Measurements from ENCODE around the gene GSAP. TPM values are rescaled to one million over a fixed set of nuclear protein-coding genes. Genes with fewer than 3 reads are reported as not detected.
"Not testable (repeated sequence)": the region's sequence is repeated elsewhere in the genome, so short reads cannot be mapped to it uniquely, and the experiment has no call there.

The GSAP gene
- total RNA-seq, 2 experiments from 2014 or later = 5.9 to 6.6 TPM

DNA sequence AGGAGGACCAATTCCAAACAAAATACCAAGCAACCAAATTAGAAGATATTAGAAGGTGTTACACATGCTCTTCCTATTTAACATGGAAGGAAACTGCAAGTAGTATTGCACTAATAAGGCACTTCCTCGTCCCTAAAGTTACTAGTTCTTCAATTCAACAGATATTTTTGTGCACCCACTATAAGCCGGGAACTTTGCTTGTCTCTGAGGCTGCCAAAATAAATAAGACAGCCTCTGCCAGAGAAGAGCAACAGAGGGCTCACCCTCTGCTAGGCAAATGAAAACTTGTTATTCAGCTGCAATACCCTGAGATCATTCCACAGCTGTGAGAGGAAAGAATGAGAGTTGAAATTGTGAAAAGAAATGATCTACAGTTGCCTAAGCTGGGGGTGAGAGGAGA lies 37.4 kb upstream of the GSAP start:
- H3K27me3 Mint-ChIP-seq = no peaks in the 10 kb centered on the region
- no peaks in the 10 kb centered on the region for H3K4me1 Mint-ChIP-seq
- CTCF ChIA-PET = interaction anchor here (0.6 kb wide), 1 partner anchor 49 kb away, joined by 3 read pairs; no protein-coding TSS in a partner anchor
- H3K27ac Mint-ChIP-seq = no peak overlapping the region
- no peak for DNase-seq
- no peaks in the 10 kb centered on the region for H3K9me3 Mint-ChIP-seq
- no peak overlapping the region for H3K4me3 Mint-ChIP-seq
- POLR2A ChIA-PET = no interaction called here
- no peaks in the 10 kb centered on the region for H3K36me3 Mint-ChIP-seq (ENCODE audit: low read depth)

DNA sequence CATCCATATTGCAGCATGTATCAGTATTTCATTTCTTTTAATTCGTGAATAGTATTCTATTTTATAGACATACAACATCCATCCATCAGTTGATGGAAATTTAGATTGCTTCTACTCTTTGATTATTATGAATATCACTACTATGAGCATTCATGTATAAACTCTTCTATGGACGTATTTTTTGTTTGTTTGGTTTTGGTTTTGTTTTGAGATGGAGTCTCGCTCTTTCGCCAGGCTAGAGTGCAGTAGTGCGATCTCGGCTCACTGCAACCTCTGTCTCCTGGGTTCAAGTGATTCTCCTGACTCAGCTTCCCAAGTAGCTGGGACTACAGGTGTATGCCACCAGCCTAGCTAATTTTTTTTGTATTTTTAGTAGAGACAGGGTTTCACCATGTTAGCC lies 35.8 kb upstream of the GSAP start:
- H3K27me3 Mint-ChIP-seq; H3K4me1 Mint-ChIP-seq; H3K36me3 Mint-ChIP-seq (ENCODE audit: low read depth); H3K9me3 Mint-ChIP-seq; POLR2A ChIA-PET; H3K27ac Mint-ChIP-seq; DNase-seq; CTCF ChIA-PET; H3K4me3 Mint-ChIP-seq: not testable (repeated sequence)

DNA sequence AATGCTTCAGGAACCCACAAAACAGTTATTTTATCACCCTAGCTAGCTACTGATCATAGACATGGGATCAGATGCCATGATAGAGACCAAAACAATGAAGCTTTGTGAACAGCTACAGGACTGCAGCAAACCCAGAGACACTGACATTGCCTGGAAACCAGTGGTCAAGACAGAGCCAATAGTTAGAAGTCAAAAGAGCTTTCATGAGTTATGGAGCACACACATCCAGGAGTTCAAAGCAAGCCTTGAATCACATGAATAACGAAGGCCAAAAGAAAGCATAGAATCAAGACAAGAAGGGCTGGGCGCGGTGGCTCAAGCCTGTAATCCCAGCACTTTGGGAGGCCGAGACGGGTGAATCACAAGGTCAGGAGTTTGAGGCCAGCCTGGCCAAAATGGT lies 34.5 kb upstream of the GSAP start:
- no peak overlapping the region for H3K4me3 Mint-ChIP-seq
- H3K4me1 Mint-ChIP-seq = peaks cover 4% of the 10 kb centered on the region
- DNase-seq = no peak
- ChIA-PET POLR2A (no interaction called here), CTCF (no interaction called here)
- no peak overlapping the region for H3K27ac Mint-ChIP-seq
- no peaks in the 10 kb centered on the region for H3K36me3 Mint-ChIP-seq (ENCODE audit: low read depth)
- H3K27me3 Mint-ChIP-seq = peaks cover 5% of the 10 kb centered on the region
- H3K9me3 Mint-ChIP-seq = no peaks in the 10 kb centered on the region

DNA sequence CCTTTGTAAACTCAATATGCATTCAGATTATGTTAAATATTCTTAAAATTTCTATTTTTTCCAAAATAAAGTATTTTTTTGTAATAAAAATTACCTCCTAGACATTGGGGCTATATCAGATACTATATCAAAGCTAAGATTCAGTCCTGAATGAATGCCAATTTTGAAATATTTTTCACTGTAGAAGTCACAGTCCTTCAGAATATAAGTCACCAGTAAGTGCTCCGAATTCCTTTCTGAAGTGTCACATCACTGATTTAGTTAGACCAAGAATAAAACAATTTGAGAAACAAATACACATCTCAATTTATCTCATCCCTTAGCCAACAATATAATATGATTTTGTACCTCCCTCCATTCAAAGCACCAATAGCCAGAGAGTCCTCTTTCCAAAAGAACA lies 33.9 kb upstream of the GSAP start:
- no peaks in the 10 kb centered on the region for H3K36me3 Mint-ChIP-seq (ENCODE audit: low read depth)
- H3K4me3 Mint-ChIP-seq = no peak overlapping the region
- H3K9me3 Mint-ChIP-seq = no peaks in the 10 kb centered on the region
- ChIA-PET CTCF (no interaction called here), POLR2A (no interaction called here)
- H3K4me1 Mint-ChIP-seq = peaks cover 4% of the 10 kb centered on the region
- no peak overlapping the region for H3K27ac Mint-ChIP-seq
- peaks cover 5% of the 10 kb centered on the region for H3K27me3 Mint-ChIP-seq
- no peak for DNase-seq

DNA sequence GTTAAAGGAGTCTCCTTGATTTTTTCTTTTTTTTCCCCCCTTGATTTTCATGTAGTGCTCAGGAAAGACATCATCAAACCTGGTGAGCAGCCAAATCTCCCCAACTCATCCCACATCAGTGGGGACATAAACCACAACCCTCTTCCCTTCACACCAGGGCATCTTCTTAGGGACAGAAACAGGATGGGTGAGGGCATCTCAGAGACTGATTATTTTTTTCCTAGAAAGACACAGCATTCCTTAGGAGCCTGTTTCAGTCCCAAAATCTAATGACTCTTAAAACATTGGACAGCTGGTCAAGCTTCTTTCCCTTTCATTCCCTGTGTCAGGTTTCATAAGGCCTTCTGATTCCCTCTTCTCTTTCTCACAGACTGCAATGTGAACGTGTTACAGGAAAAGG lies 31.5 kb upstream of the GSAP start:
- Mint-ChIP-seq H3K4me1 (peaks cover 7% of the 10 kb centered on the region), H3K36me3 (ENCODE audit: low read depth) (no peaks in the 10 kb centered on the region), H3K27me3 (peaks cover 5% of the 10 kb centered on the region), H3K4me3 (no peak overlapping the region), H3K27ac (no peak overlapping the region), H3K9me3 (no peaks in the 10 kb centered on the region)
- POLR2A ChIA-PET = no interaction called here
- DNase-seq = no peak
- CTCF ChIA-PET = no interaction called here

DNA sequence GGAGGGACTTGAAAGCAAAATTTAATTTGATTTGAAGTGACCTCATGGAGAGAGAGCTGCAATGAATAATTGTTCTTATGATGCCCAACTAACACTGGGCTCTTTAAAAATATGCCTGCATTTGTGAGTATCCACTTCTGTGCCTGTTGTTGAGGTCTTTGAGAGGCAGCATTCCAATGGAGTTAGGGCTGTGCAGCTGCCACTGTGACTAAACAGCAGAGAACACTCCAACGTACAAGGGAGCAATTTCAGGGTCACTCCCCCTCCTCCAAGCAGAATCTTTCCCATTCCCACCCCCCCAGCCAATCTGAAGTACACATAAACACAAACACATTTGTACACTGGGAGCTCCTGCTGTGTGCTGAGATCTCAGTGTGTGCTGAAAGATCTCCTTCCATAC lies 28.0 kb upstream of the GSAP start:
- Mint-ChIP-seq H3K36me3 (ENCODE audit: low read depth) (no peaks in the 10 kb centered on the region), H3K27ac (no peak overlapping the region), H3K27me3 (peaks cover 5% of the 10 kb centered on the region), H3K4me1 (peaks cover 18% of the 10 kb centered on the region), H3K4me3 (no peak overlapping the region), H3K9me3 (no peaks in the 10 kb centered on the region)
- CTCF ChIA-PET = no interaction called here
- DNase-seq = no peak
- POLR2A ChIA-PET = no interaction called here

DNA sequence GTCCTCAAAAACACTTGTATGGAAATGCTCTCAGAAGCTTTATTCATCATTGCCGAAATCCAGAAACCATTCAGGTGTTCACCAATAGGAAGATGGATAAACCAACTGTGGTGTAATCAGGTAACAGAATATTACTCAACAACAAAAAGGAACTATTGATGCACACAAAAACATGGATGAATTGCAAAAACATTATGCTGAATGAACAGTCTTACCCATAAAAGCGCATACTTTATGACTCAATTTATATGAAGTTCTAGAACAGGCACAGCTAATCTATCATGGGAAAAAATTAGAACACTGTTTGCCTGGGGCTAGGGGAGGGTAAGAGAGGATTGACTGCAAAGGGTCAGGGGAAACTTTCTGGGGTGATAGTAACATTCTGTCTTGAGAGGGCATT lies 26.9 kb upstream of the GSAP start:
- CTCF ChIA-PET = no interaction called here
- Mint-ChIP-seq H3K9me3 (no peaks in the 10 kb centered on the region), H3K4me3 (no peak overlapping the region), H3K27me3 (peaks cover 6% of the 10 kb centered on the region), H3K36me3 (ENCODE audit: low read depth) (no peaks in the 10 kb centered on the region), H3K4me1 (peaks cover 20% of the 10 kb centered on the region), H3K27ac (no peak overlapping the region)
- POLR2A ChIA-PET = interaction anchor here (0.6 kb wide), 1 partner anchor 21 kb away, joined by 3 read pairs; no protein-coding TSS in a partner anchor
- DNase-seq = no peak

DNA sequence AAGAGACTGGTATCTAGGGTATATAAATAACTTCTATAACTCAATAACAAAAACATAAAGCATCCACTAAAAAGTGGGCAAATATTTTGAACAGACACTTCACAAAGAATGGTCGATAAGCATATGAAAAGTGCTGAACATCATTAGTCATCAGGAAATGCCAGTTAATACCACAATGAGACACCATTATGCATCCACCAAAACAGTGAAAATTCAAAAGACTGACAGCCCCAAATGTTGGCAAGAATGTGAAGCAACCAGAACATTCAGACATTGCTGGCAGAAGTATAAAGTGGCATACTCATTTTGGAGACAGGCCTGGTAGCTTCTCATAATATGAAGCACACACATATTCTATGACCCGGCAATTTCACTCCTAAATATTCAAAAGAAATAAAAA lies 26.5 kb upstream of the GSAP start:
- no peaks in the 10 kb centered on the region for H3K36me3 Mint-ChIP-seq (ENCODE audit: low read depth)
- ChIA-PET POLR2A (interaction anchor here (0.6 kb wide), 1 partner anchor 22 kb away, joined by 3 read pairs; no protein-coding TSS in a partner anchor), CTCF (no interaction called here)
- H3K4me1 Mint-ChIP-seq = peaks cover 19% of the 10 kb centered on the region
- H3K4me3 Mint-ChIP-seq = no peak overlapping the region
- no peak overlapping the region for H3K27ac Mint-ChIP-seq
- H3K9me3 Mint-ChIP-seq = no peaks in the 10 kb centered on the region
- no peak for DNase-seq
- peaks cover 4% of the 10 kb centered on the region for H3K27me3 Mint-ChIP-seq

DNA sequence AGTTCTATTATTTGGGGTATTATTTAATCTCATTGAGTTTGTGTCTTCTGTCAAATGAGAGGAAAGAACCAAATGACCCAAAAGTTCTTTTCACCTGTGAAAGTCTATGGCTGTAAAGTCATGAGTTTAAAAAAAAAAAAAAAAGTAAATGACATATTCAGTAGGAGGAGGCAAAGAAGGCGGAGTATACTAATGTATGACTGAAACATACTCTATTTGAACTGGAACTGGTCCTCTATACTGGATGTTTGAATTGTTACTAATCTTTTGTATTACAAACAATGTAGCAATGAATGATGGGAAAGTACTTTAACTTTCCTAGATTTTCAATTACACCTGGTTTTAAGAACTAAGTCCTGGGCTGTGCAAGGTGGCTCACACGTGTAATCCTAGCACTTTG lies 24.9 kb upstream of the GSAP start:
- POLR2A ChIA-PET = interaction anchor here (0.8 kb wide), 1 partner anchor 26 kb away, joined by 3 read pairs; no protein-coding TSS in a partner anchor
- Mint-ChIP-seq H3K4me1 (peaks cover 16% of the 10 kb centered on the region), H3K27me3 (peaks cover 2% of the 10 kb centered on the region), H3K36me3 (ENCODE audit: low read depth) (no peaks in the 10 kb centered on the region), H3K27ac (no peak overlapping the region), H3K4me3 (no peak overlapping the region), H3K9me3 (no peaks in the 10 kb centered on the region)
- no peak for DNase-seq
- CTCF ChIA-PET = interaction anchor here (1.1 kb wide), 1 partner anchor 11 kb away, joined by 3 read pairs; no protein-coding TSS in a partner anchor

DNA sequence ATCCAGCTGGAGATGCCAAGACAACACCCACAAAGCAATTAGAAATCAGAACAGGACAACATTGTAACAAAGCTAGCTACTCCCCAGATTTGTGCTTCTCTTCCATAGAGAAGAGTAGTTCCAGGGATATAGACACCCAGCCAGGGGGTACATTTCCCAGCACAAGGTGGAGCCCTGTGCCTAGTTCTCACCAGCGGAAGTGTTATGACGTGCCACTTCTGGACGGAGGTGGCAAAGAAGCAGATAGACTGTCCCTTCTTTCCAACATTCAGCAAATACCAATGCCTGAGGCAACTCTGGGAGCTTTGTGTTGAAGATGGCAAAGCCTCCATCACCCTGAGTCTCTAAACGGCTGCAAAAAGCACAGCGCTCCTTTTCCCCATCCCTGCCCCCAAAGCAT lies 23.4 kb upstream of the GSAP start:
- H3K4me3 Mint-ChIP-seq = no peak overlapping the region
- H3K27me3 Mint-ChIP-seq = peaks cover 2% of the 10 kb centered on the region
- CTCF ChIA-PET = interaction anchor here (0.9 kb wide), 1 partner anchor 11 kb away, joined by 3 read pairs; no protein-coding TSS in a partner anchor
- POLR2A ChIA-PET = no interaction called here
- no peaks in the 10 kb centered on the region for H3K36me3 Mint-ChIP-seq (ENCODE audit: low read depth)
- peaks cover 16% of the 10 kb centered on the region for H3K4me1 Mint-ChIP-seq
- no peaks in the 10 kb centered on the region for H3K9me3 Mint-ChIP-seq
- no peak overlapping the region for H3K27ac Mint-ChIP-seq
- DNase-seq = no peak

DNA sequence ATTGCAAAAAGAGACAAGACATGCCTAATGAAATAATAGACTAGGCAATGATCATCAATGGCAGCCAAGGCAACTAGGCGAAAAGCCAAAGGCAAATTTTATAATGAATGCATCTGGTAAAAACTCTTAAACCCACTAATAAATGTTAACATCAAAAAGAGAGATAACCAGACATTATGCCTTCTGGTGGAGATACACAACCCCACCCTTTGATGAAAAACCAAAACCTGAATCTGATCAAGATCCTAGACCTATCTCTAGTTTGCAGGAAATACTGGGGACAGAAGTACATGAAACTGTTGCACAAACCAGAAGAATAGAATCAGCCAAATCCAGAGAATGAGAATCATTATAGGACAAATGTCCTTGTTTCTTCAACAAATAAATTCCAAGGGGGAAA lies 22.0 kb upstream of the GSAP start:
- H3K27ac Mint-ChIP-seq = no peak overlapping the region
- peaks cover 16% of the 10 kb centered on the region for H3K4me1 Mint-ChIP-seq
- H3K9me3 Mint-ChIP-seq = no peaks in the 10 kb centered on the region
- CTCF ChIA-PET = interaction anchor here (0.6 kb wide), 1 partner anchor 325 kb away, joined by 3 read pairs; no protein-coding TSS in a partner anchor
- no peak for DNase-seq
- no peak overlapping the region for H3K4me3 Mint-ChIP-seq
- no peaks in the 10 kb centered on the region for H3K36me3 Mint-ChIP-seq (ENCODE audit: low read depth)
- peaks cover 2% of the 10 kb centered on the region for H3K27me3 Mint-ChIP-seq
- POLR2A ChIA-PET = no interaction called here

DNA sequence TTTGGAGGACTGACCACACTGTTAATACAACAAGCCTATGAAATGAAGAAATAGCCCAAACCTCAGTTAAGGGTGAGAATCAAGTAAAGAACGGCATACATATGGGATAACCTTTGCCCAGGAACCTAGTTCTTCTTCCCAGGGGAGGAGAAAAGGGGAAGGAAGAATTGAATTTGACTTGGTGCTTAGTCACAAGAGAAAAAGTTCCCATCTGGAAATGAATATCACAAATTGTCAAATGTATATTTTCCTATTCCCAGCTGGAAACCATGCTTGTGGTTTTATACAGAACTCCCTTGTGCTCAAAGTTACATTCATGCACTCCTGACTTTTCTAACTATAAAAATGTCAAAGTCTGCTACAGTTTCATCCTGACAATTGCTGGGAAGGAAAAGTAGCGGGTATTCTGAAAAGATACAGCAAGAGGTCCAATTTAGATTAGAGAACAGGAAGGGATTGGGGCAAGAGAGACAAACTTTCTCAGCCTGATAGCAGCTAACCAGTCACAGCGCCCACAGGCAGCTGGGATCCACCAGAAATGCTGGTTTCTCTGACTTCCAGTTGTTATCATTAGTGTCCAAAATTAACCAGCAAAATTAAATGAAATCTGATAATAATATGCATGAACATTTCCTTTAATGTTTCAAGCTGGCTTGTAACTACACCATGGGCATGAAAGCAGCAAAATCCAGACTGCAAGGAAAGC lies 18.6 kb upstream of the GSAP start:
- DNase-seq = no peak
- CTCF ChIA-PET = no interaction called here
- Mint-ChIP-seq H3K36me3 (ENCODE audit: low read depth) (no peaks in the 10 kb centered on the region), H3K4me3 (no peak overlapping the region), H3K4me1 (peaks cover 6% of the 10 kb centered on the region), H3K9me3 (no peaks in the 10 kb centered on the region), H3K27ac (no peak overlapping the region), H3K27me3 (peaks cover 2% of the 10 kb centered on the region)
- POLR2A ChIA-PET = no interaction called here

DNA sequence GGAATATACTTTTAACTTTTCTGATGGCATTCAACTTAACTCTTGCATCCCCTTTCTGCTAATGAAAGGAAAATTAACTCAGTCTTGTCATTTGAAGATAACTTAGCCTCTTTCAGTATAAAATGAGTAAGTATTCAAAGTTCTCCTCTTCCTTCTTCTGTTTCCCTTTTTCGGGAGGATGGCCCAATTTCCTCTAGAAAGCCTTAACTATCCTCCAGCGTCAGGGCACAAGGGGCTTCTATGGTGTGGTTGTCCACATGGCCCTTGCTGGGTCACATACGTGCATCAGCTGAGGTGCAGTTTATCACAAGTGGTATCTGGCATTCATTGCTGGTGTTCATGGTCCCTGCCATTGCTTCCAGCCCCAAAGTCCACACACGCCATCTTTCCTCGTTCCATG lies 17.8 kb upstream of the GSAP start:
- H3K4me1 Mint-ChIP-seq = peaks cover 13% of the 10 kb centered on the region
- no peak for DNase-seq
- H3K27me3 Mint-ChIP-seq = peaks cover 2% of the 10 kb centered on the region
- ChIA-PET CTCF (no interaction called here), POLR2A (no interaction called here)
- H3K27ac Mint-ChIP-seq = no peak overlapping the region
- H3K4me3 Mint-ChIP-seq = no peak overlapping the region
- H3K9me3 Mint-ChIP-seq = no peaks in the 10 kb centered on the region
- H3K36me3 Mint-ChIP-seq (ENCODE audit: low read depth) = no peaks in the 10 kb centered on the region

DNA sequence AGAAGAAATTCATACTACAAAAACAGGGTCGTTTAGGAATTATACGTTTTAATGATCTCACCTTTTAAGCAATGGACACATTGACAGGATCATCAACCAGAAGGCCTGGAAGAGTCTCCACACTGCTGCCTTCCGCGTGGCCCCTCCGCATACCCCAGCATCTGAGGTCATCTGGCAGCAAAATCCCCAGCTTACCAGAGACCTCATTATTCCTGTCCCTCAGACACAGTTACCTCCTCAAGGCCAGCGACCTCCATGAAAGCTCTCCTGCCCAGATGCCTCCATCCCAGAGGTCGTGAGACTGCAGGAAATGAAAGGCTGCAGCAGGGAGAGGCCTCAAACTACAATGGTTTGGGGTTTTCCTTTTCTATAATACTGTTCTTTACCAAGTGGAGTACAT lies 14.8 kb upstream of the GSAP start:
- H3K9me3 Mint-ChIP-seq = no peaks in the 10 kb centered on the region
- CTCF ChIA-PET = no interaction called here
- H3K4me3 Mint-ChIP-seq = no peak overlapping the region
- H3K27ac Mint-ChIP-seq = no peak overlapping the region
- H3K27me3 Mint-ChIP-seq = no peaks in the 10 kb centered on the region
- peaks cover 34% of the 10 kb centered on the region for H3K4me1 Mint-ChIP-seq
- no peak for DNase-seq
- POLR2A ChIA-PET = no interaction called here
- H3K36me3 Mint-ChIP-seq (ENCODE audit: low read depth) = no peaks in the 10 kb centered on the region
